HCT116 (cell line): ENCODE results near the gene THTPA.

Experiments used
- ELF1 ChIP-seq: IDR thresholded peaks from 2 replicates; pipeline ENCODE4 v1.6.1; 2012; ENCODE audit warnings: low read depth, borderline replicate concordance
- JUND ChIP-seq: IDR thresholded peaks from 2 replicates; pipeline ENCODE4 v1.6.1; 2012
- POLR2A ChIP-seq: IDR thresholded peaks from 2 replicates; pipeline ENCODE4 v1.7.0; 2011; ENCODE audit warnings: borderline replicate concordance; ENCODE audit not compliant: insufficient read depth, insufficient read length; ENCODE audit errors: extremely low read depth
- POLR2AphosphoS5 ChIP-seq: IDR thresholded peaks from 2 replicates; pipeline ENCODE4 v1.6.1; 2011; ENCODE audit warnings: mild to moderate bottlenecking, low read depth, low read length, moderate library complexity
- SP1 ChIP-seq: IDR thresholded peaks from 2 replicates; pipeline ENCODE4 v1.6.1; 2012; ENCODE audit warnings: low read depth
- YY1 ChIP-seq: IDR thresholded peaks from 2 replicates; pipeline ENCODE4 v1.6.1; 2011; ENCODE audit warnings: low read length, low read depth, moderate library complexity, mild to moderate bottlenecking; ENCODE audit not compliant: insufficient replicate concordance; ENCODE audit errors: extremely low read depth
- TF ChIP-seq, protein P1 (sequence below): IDR thresholded peaks from 2 replicates; pipeline ENCODE4 v1.6.1; 2012; ENCODE audit warnings: low read depth
- TF ChIP-seq, protein P2 (sequence below), 3 experiments: fragments of 200-600 bp in 1 of 3; sonication (generic) in 1 of 3; IDR thresholded peaks in 2 of 3; conservative IDR thresholded peaks in 1 of 3; 2 replicates each; pipeline ENCODE4 v1.5.1; 2012 to 2017; ENCODE audit warnings: low read depth in 2 of 3, low read length in 2 of 3, antibody characterized with exemption in 1 of 3, borderline replicate concordance in 1 of 3, control low read depth in 1 of 3, mild to moderate bottlenecking in 1 of 3, mixed read lengths in 1 of 3, mixed run types in 1 of 3, moderate library complexity in 1 of 3; ENCODE audit not compliant: insufficient read depth in 1 of 3

DNA sequence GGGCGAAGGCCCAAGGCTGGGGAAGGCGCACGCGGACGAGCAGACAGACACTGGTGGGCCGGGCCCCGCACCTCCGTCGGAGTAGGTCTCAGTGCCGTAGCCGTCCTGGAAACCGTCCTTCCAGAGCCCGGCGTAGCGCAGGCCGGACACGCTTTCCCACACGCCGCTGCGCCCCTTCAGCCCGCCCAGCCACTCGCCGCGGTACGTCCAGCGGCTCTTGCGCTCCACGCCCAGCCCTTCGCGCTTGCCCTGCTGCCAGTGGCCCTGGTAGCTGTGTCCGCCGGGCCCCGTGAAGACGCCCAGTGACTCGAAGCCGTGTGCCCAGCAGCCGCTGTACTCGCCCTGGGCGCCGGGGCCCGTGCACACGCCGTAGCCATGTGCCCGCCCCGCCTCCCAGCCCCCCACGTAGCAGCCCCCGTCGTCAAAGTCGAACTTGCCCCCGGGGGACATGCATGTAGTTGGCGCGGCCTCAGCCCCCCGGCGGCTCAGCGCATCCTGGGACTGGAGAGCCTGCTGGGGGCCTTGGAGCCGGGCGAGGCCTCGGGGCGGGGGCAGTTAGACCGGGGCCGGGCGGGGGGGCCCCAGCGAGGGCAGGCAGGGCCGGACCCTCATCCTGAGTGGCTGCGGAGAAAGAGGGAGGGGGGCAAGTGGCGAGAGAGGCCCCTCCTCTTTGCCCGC is 21.1 kb downstream of the THTPA start:
- TF ChIP-seq, protein P1, sequence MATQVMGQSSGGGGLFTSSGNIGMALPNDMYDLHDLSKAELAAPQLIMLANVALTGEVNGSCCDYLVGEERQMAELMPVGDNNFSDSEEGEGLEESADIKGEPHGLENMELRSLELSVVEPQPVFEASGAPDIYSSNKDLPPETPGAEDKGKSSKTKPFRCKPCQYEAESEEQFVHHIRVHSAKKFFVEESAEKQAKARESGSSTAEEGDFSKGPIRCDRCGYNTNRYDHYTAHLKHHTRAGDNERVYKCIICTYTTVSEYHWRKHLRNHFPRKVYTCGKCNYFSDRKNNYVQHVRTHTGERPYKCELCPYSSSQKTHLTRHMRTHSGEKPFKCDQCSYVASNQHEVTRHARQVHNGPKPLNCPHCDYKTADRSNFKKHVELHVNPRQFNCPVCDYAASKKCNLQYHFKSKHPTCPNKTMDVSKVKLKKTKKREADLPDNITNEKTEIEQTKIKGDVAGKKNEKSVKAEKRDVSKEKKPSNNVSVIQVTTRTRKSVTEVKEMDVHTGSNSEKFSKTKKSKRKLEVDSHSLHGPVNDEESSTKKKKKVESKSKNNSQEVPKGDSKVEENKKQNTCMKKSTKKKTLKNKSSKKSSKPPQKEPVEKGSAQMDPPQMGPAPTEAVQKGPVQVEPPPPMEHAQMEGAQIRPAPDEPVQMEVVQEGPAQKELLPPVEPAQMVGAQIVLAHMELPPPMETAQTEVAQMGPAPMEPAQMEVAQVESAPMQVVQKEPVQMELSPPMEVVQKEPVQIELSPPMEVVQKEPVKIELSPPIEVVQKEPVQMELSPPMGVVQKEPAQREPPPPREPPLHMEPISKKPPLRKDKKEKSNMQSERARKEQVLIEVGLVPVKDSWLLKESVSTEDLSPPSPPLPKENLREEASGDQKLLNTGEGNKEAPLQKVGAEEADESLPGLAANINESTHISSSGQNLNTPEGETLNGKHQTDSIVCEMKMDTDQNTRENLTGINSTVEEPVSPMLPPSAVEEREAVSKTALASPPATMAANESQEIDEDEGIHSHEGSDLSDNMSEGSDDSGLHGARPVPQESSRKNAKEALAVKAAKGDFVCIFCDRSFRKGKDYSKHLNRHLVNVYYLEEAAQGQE: no peak
- TF ChIP-seq, protein P2, sequence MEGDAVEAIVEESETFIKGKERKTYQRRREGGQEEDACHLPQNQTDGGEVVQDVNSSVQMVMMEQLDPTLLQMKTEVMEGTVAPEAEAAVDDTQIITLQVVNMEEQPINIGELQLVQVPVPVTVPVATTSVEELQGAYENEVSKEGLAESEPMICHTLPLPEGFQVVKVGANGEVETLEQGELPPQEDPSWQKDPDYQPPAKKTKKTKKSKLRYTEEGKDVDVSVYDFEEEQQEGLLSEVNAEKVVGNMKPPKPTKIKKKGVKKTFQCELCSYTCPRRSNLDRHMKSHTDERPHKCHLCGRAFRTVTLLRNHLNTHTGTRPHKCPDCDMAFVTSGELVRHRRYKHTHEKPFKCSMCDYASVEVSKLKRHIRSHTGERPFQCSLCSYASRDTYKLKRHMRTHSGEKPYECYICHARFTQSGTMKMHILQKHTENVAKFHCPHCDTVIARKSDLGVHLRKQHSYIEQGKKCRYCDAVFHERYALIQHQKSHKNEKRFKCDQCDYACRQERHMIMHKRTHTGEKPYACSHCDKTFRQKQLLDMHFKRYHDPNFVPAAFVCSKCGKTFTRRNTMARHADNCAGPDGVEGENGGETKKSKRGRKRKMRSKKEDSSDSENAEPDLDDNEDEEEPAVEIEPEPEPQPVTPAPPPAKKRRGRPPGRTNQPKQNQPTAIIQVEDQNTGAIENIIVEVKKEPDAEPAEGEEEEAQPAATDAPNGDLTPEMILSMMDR (IDR thresholded peaks at IDR 0.05 in 2 of 3, conservative IDR thresholded peaks at IDR 0.05 in 1 of 3; ENCODE audit: borderline replicate concordance in 1 of 3, insufficient read depth in 1 of 3, low read depth in 2 of 3, low read length in 2 of 3): no peak
- TF ChIP-seq YY1: no peak
- no peak for TF ChIP-seq POLR2A
- TF ChIP-seq ELF1: no peak
- no peak for TF ChIP-seq POLR2AphosphoS5
- no peak for TF ChIP-seq JUND
- no peak for TF ChIP-seq SP1
